ENCODE data around the gene SLC6A20.

DNA sequence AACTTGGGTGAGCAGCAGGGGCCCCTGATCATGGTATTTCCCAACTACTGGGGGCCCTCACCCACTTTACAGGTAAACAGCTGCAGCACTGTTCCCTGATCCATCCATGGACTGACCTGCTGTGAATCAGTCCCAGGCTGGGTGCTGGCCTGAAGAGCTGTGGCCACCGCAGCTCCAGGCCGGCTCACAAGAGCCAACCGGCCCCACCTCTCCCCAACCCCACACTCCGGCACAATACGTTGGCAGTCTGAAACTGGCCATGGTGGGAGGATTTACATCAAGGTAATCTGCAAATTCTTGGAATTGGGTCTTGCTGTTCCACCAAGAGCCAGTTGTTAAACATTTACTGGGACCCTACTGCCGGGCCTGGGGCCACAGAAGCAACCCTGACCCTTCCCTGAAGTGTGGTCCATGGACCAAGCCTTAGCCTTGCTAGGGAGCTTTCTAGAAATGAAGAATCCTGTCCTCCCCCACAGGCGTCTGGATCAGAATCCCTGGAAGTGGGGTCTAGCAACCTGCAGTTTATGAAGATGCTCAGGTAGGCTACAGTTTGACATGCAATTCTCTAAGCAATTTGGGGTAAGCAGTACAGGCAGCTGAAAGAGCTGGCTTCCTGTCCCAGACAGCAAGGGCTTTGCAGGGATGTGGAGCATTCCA lies 3.7 kb downstream of the SLC6A20 start:
- TF ChIP-seq POLR2A (IDR thresholded peaks at IDR 0.05): no peak
- no peak for TF ChIP-seq EP300 (IDR thresholded peaks at IDR 0.05)
- TF ChIP-seq, protein P1, sequence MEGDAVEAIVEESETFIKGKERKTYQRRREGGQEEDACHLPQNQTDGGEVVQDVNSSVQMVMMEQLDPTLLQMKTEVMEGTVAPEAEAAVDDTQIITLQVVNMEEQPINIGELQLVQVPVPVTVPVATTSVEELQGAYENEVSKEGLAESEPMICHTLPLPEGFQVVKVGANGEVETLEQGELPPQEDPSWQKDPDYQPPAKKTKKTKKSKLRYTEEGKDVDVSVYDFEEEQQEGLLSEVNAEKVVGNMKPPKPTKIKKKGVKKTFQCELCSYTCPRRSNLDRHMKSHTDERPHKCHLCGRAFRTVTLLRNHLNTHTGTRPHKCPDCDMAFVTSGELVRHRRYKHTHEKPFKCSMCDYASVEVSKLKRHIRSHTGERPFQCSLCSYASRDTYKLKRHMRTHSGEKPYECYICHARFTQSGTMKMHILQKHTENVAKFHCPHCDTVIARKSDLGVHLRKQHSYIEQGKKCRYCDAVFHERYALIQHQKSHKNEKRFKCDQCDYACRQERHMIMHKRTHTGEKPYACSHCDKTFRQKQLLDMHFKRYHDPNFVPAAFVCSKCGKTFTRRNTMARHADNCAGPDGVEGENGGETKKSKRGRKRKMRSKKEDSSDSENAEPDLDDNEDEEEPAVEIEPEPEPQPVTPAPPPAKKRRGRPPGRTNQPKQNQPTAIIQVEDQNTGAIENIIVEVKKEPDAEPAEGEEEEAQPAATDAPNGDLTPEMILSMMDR (IDR thresholded peaks at IDR 0.05): no peak

Measured in ovary (tissue), 3 donors.